AG04450 (cell line): ENCODE results near the gene UBE2C. TPM values are rescaled to one million over a fixed set of nuclear protein-coding genes. Genes with fewer than 3 reads are reported as not detected.

Source experiments
- CTCF ChIA-PET: fragments of 300-600, 350-600 bp; formaldehyde crosslinking; extraction: SDS; loops from one replicate; lab custom pipeline; 2022; ENCODE audit warnings: antibody characterized with exemption, inconsistent platforms; lab: Charles Lee
- POLR2A ChIA-PET: fragments of 350-600 bp; formaldehyde crosslinking; extraction: SDS; loops from one replicate; lab custom pipeline; 2021; ENCODE audit warnings: antibody characterized with exemption, inconsistent platforms; lab: Yijun Ruan, JAX
- DNase-seq: peaks from one replicate; pipeline ENCODE4 v3.0.0-alpha.2; 2011; ENCODE audit warnings: low read depth, low spot score
- H3K27ac ChIP-seq: one replicate; pipeline ENCODE4 v1.5.1; 2012; ENCODE audit warnings: low read depth, low read length, control low read depth
- H3K27me3 ChIP-seq: one replicate; pipeline ENCODE4 v1.6.0; 2012; ENCODE audit warnings: low read length; ENCODE audit not compliant: control insufficient read depth, insufficient read depth
- H3K4me3 ChIP-seq: 2 replicates; pipeline ENCODE4 v1.5.1; 2011; ENCODE audit warnings: mild to moderate bottlenecking, low read depth, low read length, control low read depth
- H3K9me3 ChIP-seq: 2 replicates; pipeline ENCODE4 v1.5.1; 2012; ENCODE audit warnings: low read length; ENCODE audit not compliant: control insufficient read depth, insufficient read depth
- polyA plus RNA-seq: library from polyadenylated mRNA; depleted of rRNA; stranded (reverse); fragments of >200 nt; gene quantifications from 2 replicates; pipeline ENCODE4 v1.2.3, GENCODE V29; 2011
- TF ChIP-seq, protein P1 (sequence below): IDR thresholded peaks from 2 replicates; pipeline ENCODE4 v1.5.1; 2011; ENCODE audit warnings: low read depth, low read length, control low read depth, inconsistent platforms

UBE2C gene
- polyA plus RNA-seq, 1 experiment: 27.8 TPM

- Histone ChIP-seq H3K27me3 (no peaks in the 10 kb centered on the region), H3K9me3 (no peaks in the 10 kb centered on the region), H3K27ac (no peak overlapping the region), H3K4me3 (peak overlapping the region; percentile 91)
- ChIA-PET CTCF (interaction anchor here (0.8 to 1.1 kb wide), 2 partner anchors 10 to 32 kb away, joined by 3 to 4 read pairs; partner anchors contain the start of gene NEURL2), POLR2A (no interaction called here)
- DNase-seq: no peak
- TF ChIP-seq, protein P1, sequence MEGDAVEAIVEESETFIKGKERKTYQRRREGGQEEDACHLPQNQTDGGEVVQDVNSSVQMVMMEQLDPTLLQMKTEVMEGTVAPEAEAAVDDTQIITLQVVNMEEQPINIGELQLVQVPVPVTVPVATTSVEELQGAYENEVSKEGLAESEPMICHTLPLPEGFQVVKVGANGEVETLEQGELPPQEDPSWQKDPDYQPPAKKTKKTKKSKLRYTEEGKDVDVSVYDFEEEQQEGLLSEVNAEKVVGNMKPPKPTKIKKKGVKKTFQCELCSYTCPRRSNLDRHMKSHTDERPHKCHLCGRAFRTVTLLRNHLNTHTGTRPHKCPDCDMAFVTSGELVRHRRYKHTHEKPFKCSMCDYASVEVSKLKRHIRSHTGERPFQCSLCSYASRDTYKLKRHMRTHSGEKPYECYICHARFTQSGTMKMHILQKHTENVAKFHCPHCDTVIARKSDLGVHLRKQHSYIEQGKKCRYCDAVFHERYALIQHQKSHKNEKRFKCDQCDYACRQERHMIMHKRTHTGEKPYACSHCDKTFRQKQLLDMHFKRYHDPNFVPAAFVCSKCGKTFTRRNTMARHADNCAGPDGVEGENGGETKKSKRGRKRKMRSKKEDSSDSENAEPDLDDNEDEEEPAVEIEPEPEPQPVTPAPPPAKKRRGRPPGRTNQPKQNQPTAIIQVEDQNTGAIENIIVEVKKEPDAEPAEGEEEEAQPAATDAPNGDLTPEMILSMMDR: no peak
Measured at GRCh38 chr20:45857882-45858216, 45.4 kb downstream of the UBE2C start.

DNA sequence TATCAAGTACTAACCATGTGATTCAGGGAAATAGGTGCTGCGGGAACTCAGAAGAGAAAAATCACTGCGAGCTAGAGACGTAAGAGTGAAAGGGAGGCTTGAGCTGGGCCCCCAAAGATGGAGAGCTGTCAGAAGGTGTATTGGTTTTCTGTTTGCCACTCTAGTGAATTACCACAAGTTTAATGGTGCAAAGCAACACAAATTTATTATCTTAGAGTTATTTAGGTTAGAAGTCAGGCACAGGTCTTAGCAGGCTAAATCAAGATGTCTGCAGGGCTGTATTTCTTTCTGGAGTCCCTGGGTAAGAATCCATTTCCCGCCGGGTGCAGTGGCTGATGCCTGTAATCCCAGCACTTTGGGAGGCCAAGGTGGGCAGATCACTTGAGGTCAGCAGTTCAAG is 47.5 kb downstream of the UBE2C start:
- ChIA-PET POLR2A (interaction anchor here (0.5 kb wide), 1 partner anchor 10 kb away, joined by 3 read pairs; no protein-coding TSS in a partner anchor), CTCF (no interaction called here)
- Histone ChIP-seq H3K27me3 (no peaks in the 10 kb centered on the region), H3K27ac (no peak overlapping the region), H3K4me3 (no peak overlapping the region), H3K9me3 (no peaks in the 10 kb centered on the region)
- TF ChIP-seq, protein P1: no peak
- DNase-seq: no peak

DNA sequence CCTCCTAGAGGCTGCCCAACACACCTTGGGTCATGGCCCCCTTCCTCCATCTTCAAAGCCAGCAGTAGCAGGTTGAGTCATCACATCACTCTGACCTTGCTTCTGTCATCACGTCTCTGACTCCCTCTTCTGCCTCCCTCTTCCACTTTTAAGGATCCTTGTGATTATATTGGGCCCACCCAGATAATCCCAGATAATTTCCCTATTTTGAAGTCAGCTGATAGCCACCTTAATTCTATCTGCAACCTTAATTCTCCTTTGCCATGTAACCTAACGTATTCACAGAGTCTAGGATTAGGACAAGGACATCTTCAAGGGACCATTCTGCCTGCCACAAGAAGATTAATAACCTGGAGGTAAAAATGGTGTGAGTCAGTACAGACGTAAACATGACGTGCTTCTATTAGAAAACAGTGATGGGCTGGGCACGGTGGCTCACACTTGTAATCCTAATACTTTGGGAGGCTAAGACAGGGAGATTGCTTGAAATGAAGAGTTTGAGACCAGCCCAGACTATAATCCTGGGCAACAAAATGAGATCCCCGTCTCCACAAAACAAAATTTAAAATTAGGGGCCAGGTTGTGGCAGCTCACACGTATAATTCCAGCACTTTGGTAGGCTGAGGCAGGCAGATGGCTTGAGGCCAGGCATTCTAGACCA is 48.2 kb downstream of the UBE2C start:
- CTCF ChIA-PET: interaction anchor here (1.2 kb wide), 1 partner anchor 109 kb away, joined by 3 read pairs; no protein-coding TSS in a partner anchor
- Histone ChIP-seq H3K9me3 (no peaks in the 10 kb centered on the region), H3K4me3 (no peak overlapping the region), H3K27me3 (no peaks in the 10 kb centered on the region), H3K27ac (no peak overlapping the region)
- no peak for DNase-seq
- TF ChIP-seq, protein P1: no peak
- POLR2A ChIA-PET: interaction anchor here (0.6 kb wide), 1 partner anchor 8 kb away, joined by 3 read pairs; no protein-coding TSS in a partner anchor

GRCh38 chr20:45861221-45862075 is 49.0 kb downstream of the UBE2C start:
- Histone ChIP-seq H3K27ac (no peak overlapping the region), H3K9me3 (no peaks in the 10 kb centered on the region), H3K27me3 (no peaks in the 10 kb centered on the region), H3K4me3 (no peak overlapping the region)
- TF ChIP-seq, protein P1: no peak
- ChIA-PET POLR2A (interaction anchor here (0.6 to 0.7 kb wide), 2 partner anchors 9 to 74 kb away, joined by 3 read pairs; no protein-coding TSS in a partner anchor), CTCF (interaction anchor here (1.2 kb wide), 1 partner anchor 109 kb away, joined by 3 read pairs; no protein-coding TSS in a partner anchor)
- DNase-seq: no peak
